NOMO-1 treated with dmso at 0.1 percent for 144 hours (cell line): Measurements from ENCODE around the gene CCDC91.
A peak's percentile ranks its signal among the peaks of the same experiment; 100 is the strongest.

Experiments used
- DNase-seq: peaks from one replicate; lab custom pipeline; 2025; ENCODE audit not compliant: unreplicated experiment; lab: John Stamatoyannopoulos, UW

The CCDC91 gene

DNA sequence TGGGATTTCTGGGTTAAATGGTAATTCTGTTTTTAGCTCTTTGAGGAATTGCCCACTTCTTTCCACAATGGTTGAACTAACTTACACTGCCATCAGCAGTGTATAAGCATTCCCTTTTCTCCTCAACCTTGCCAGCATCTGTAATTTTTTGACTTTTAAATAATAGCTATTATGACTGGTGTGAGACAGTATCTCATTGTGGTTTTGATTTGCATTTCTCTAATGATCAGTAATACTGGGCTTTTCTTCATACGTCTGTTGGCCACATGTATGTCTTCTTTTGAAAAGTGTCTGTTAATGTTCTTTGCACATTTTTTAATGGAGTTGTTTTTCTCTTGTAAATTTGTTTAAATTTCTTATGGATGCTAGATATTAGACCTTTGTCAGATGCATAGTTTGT lies 323.7 kb downstream of the CCDC91 start:
- DNase-seq, result no peak

DNA sequence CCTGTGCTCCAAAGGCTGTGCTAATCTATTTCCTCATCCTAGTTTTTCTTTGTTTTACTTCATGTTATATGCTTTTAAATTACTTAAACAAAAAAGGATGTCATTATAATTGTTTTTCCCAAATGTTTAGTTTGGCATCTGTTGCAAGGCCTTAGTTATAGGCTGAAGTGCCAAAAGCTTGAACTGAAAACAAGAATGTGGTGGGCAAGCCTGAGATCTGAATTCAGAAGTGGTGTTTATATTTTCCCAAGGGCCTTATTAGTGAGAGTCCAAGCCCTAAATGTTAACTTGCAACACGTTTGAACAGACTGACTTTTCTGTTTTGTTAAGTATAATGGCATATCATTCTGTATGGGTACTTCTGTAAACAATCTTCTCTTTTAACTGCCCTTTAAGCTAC lies 326.8 kb downstream of the CCDC91 start:
- DNase-seq, result no peak

DNA sequence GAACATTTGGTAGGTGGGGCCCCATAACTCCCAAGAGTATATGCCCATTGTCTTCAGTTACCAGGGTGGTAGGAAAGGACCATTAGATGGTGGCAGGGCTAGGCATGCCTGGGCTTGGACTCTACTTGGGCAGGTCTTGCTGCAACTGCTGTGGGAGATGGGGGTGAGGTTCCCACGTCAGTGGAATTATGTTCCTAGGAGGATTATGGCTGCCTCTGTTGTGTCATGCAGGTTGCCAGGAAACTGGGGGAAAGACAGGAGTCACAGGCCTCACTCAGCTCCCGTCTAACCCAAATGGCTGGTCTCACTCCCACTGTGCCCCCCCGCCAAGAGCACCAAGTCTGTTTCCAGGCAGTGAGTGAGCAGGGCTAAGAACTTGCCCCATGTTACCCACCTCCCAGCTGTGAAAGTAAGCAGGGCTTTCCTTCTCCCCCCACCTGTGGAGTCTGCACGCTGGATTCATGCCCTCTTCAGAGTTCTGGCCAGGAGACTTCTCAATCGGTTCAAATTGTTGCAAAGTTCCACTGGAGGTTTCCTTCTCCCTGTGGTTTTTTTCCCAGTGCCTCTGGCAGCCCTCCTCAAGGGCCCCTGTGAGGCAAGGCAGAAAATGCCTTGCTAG lies 337.5 kb downstream of the CCDC91 start:
- DNase-seq, result no peak

DNA sequence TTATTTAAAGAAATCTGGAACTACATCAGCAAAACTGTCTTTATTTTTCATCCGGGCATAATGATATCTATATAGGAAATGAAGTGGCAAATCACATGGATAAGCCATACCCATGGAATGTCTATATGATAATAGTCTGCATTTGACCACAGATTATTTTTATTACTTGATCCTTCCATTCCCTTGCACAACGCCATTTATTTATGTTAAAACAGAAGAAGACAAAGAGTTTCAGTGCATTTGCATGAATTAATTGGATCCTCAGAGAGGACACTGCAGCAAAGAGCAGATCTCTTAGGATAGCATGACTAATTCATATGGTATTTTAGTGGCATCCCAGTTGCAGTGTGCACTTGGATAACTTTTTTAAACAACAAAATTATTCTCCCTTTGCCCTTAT lies 345.0 kb downstream of the CCDC91 start:
- DNase-seq, result no peak

DNA sequence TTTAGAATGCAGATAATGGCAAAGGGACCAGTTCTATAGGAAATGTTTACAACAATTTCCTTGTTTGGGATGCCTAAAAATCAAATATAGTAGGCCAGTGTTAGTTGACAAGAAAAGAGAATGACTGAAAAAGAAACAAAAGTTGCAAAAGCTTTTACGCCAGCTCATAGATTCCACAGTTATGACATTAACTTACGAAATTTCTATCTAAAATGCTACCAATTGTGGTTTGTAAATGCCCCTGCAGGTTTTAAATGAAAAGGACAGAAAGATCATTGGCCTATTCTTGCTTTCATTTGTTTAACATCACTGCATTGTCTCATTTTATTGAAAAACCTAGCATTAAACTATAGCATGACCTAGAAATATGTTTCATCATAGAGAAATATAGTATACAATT lies 345.8 kb downstream of the CCDC91 start:
- DNase-seq, result peak; percentile 62

DNA sequence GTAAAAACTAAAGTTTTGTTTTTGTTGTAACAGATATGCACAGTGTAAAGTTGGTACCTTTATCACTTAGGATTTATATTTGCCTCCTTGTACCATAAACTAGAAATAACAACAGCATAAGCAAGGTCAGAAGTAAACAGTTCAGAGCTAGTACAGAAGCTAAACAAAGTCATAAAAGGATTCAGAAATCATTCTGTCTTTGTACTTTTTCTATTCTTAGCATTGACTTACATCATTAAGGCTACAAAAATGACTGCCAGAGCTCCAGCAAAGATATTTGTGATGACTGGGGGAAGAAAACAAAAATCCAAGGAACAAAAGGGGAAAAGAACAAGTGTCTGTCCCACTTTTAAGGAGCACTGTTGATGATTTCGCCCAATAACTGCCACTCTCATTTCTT lies 347.2 kb downstream of the CCDC91 start:
- no peak for DNase-seq

DNA sequence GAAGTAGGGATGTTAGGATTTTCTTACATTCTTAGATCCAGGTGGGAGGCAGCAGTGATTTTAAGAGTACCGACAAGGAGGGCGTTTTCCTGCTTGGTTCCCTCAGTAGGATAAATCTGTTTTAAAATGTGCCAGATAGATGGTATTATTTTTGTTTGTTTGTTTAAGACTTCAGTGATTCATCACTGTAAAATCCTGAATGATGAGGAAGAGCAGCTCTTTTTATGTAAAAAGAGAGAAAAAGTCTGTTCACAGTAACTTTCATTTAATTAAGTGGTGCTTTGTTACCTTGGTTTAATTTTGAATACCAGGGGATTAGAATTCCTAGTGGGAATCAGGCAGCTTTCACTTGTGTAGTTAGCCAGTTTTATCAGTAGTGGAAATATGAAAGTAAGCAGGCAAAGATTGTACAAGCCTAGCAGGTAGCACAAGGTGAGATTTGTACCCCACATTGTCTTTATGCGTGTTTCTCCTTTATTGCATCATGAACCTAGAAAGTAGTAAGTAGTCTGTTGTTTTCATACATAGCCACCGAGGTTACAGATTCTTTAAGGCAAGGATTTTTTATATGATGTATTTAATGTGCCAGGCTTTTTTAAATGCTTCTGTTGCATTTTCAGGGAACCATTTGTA lies 349.6 kb downstream of the CCDC91 start:
- no peak for DNase-seq

GRCh38 chr12:28540324-28540714 lies 350.1 kb downstream of the CCDC91 start:
- no peak for DNase-seq

- DNase-seq, result no peak
Measured at GRCh38 chr12:28543021-28543890, 353.0 kb downstream of the CCDC91 start.

GRCh38 chr12:28550757-28551704 lies 360.8 kb downstream of the CCDC91 start:
- no peak for DNase-seq

DNA sequence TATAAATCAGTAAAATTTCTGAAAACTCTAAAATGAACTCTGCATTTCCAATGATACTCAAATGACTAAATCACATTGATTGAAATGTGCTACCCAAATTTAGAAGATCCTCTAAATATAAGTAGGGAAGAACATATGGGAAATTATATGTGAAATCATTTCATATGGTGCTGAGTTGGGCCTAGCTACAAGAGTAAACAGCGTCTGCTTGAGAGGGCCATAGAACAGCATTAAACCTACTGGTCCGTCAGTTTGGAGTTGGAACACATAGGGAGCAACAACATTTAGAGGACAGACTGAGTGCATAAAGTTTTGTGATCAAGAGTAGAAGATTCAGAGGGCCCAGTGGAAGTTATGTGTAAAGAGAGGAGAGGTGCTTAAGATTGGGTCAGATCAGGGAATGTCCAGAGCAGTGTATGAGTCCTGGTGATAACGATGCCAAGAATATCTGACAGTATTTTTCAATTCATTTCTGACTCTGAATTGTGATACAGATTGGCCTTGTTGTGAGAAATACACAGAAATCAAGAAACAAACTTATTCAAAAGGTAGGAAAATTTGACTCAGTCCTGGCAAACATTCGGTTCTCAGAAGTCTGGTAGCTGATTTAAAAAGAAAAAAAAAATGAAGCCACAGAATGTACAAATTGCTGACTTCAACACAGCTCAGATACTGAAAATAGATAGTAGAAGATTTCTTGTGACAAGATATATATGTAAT lies 362.2 kb downstream of the CCDC91 start:
- DNase-seq, result no peak

GRCh38 chr12:28555748-28556147 lies 365.5 kb downstream of the CCDC91 start:
- no peak for DNase-seq

DNA sequence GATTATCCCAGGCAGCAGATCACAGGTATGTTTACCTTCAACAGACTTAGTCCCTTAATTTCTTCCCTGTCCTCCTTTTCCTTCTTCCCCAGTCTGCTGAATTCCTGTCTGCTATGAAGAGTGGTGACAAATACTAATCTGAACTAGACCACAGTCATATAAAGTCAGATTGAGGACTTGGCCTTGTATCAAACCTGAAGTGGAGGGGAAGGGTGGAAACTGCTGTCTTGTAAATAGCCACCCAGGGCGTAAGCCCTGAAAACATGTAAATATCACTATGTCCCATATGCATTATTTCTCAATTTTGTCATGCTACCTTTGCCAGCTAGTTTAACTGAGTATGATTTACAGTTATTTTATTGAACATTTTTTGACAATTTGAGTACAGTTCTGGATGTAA lies 368.0 kb downstream of the CCDC91 start:
- DNase-seq, result no peak

- DNase-seq, result no peak
Measured at GRCh38 chr12:28563286-28563685, 373.0 kb downstream of the CCDC91 start.

- no peak for DNase-seq
Measured at GRCh38 chr12:28563936-28564335, 373.7 kb downstream of the CCDC91 start.

GRCh38 chr12:28568118-28568517 lies 377.9 kb downstream of the CCDC91 start:
- DNase-seq, result no peak

GRCh38 chr12:28568704-28569103 lies 378.4 kb downstream of the CCDC91 start:
- no peak for DNase-seq

- DNase-seq, result no peak
Measured at GRCh38 chr12:28569698-28570411, 379.6 kb downstream of the CCDC91 start.

GRCh38 chr12:28570811-28571210 lies 380.6 kb downstream of the CCDC91 start:
- no peak for DNase-seq
